GM12878 (cell line): ENCODE measurements around the gene PLEKHG2. TPM values are rescaled to one million over a fixed set of nuclear protein-coding genes. Genes with fewer than 3 reads are reported as not detected.
A peak's percentile ranks its signal among the peaks of the same experiment; 100 is the strongest.

Experiments
- ASH2L ChIP-seq: fragments of 300-600, 200-600 bp; sonication (generic); IDR thresholded peaks from 2 replicates; pipeline ENCODE4 v1.6.1; 2017; ENCODE audit warnings: low read depth, mild to moderate bottlenecking, borderline replicate concordance
- ATF2 ChIP-seq: IDR thresholded peaks from 2 replicates; pipeline ENCODE4 v1.6.1; 2012; ENCODE audit warnings: low read length, inconsistent platforms
- CUX1 ChIP-seq: IDR thresholded peaks from 2 replicates; pipeline ENCODE4 v1.6.1; 2012; ENCODE audit warnings: improper control_type of control experiment, low read depth, low read length; ENCODE audit not compliant: insufficient replicate concordance
- E2F4 ChIP-seq: IDR thresholded peaks from 2 replicates; pipeline ENCODE4 v1.6.1; 2012; ENCODE audit warnings: low read depth, low read length, improper control_type of control experiment
- EGR1 ChIP-seq, 2 experiments: IDR thresholded peaks; 1 replicate in 1 of 2; 2 replicates in 1 of 2; pipeline ENCODE4 v1.6.1; 2011 to 2012; ENCODE audit warnings: low read depth in 2 of 2, low read length in 2 of 2, borderline replicate concordance in 1 of 2, mild to moderate bottlenecking in 1 of 2, moderate library complexity in 1 of 2
- EZH2 ChIP-seq: IDR thresholded peaks from 2 replicates; pipeline ENCODE4 v1.6.1; 2012; ENCODE audit warnings: low read depth, mild to moderate bottlenecking, control low read depth, inconsistent platforms, low read length, borderline replicate concordance; ENCODE audit not compliant: control insufficient read depth
- FOXM1 ChIP-seq: IDR thresholded peaks from 2 replicates; pipeline ENCODE4 v1.6.1; 2012; ENCODE audit warnings: low read depth, mild to moderate bottlenecking, inconsistent platforms, low read length, moderate library complexity
- IKZF2 ChIP-seq, 2 experiments: fragments of 450-650 bp; IDR thresholded peaks; 2 replicates each; pipeline ENCODE4 v1.6.1; 2017; ENCODE audit warnings: mild to moderate bottlenecking in 2 of 2, moderate library complexity in 2 of 2
- MTA2 ChIP-seq: fragments of 450-650 bp; IDR thresholded peaks from 2 replicates; pipeline ENCODE4 v1.6.1; 2016; ENCODE audit warnings: low read depth, mild to moderate bottlenecking, moderate library complexity
- RCOR1 ChIP-seq: conservative IDR thresholded peaks from 2 replicates; pipeline ENCODE4 v1.6.1; 2012; ENCODE audit warnings: low read depth, low read length, improper control_type of control experiment
- WRNIP1 ChIP-seq: IDR thresholded peaks from 2 replicates; pipeline ENCODE4 v1.6.1; 2011; ENCODE audit warnings: low read depth, low read length, improper control_type of control experiment, borderline replicate concordance
- ZBTB11 ChIP-seq: fragments of 450-650 bp; formaldehyde crosslinking; IDR thresholded peaks from 2 replicates; pipeline ENCODE4 v1.5.0; 2022; ENCODE audit warnings: mild to moderate bottlenecking, missing genetic modification characterization
- ZNF274 ChIP-seq: IDR thresholded peaks from one replicate; pipeline ENCODE4 v1.8.0; 2011; ENCODE audit not compliant: insufficient read length, insufficient read depth
- ZNF622 ChIP-seq: fragments of 450-650 bp; IDR thresholded peaks from 2 replicates; pipeline ENCODE4 v1.6.1; 2017; ENCODE audit warnings: mild to moderate bottlenecking, inconsistent platforms
- polyA plus RNA-seq, 11 experiments: library from polyadenylated mRNA; depleted of rRNA in 4 of 11; unstranded in 6 of 11; stranded (reverse) in 5 of 11; fragments of >200 nt; fragmentation: Nextera tagmentation in 4 of 11; fragmentation: Illumina TruSeq in 1 of 11; extraction: Ambion mirVana in 4 of 11; extraction: Trizol in 1 of 11; gene quantifications; 1 replicate in 1 of 11; 2 replicates in 10 of 11; pipeline versions ENCODE4 v1.2.1 to v1.2.3, GENCODE V29; 2011 to 2016; ENCODE audit warnings: inconsistent platforms in 2 of 11, missing spikeins in 2 of 11, low read depth in 1 of 11
- total RNA-seq, 4 experiments: library from RNA; depleted of rRNA in 3 of 4; stranded (reverse); fragments of >200 nt in 3 of 4; fragmentation: Illumina TruSeq in 1 of 4; extraction: Trizol in 1 of 4; gene quantifications; 2 replicates each; pipeline versions ENCODE4 v1.2.1 to v1.2.3, GENCODE V29; 2013 to 2021

PLEKHG2 gene
- total and polyA plus RNA-seq, 10 of the 15 experiments (the other 5 are each of a cell fraction or from before 2014, with no cell fraction given), result 3.0 to 62.5 (median 17.2) TPM

GRCh38 chr19:39406656-39407409, 5.6 kb upstream of the PLEKHG2 start, which contains the start of gene ZFP36 (continued):
- TF ChIP-seq ATF2, result no peak
- TF ChIP-seq ZNF622, result no peak
- no peak for TF ChIP-seq ZNF274
- TF ChIP-seq RCOR1, result no peak; the same call in 1 of the 2 replicates
- TF ChIP-seq MTA2, result no peak
- no peak for TF ChIP-seq FOXM1
- no peak for TF ChIP-seq E2F4
- no peak for TF ChIP-seq WRNIP1
- peak in 1 of 2 experiments; percentile 28; a peak in 1 of 4 replicates for TF ChIP-seq IKZF2 (IDR thresholded peaks at IDR 0.05)
- TF ChIP-seq EGR1 (IDR thresholded peaks at IDR 0.05; ENCODE audit: borderline replicate concordance in 1 of 2, low read depth in 2 of 2, low read length in 2 of 2), result peak; percentile 24 to 66; a peak in 2 of 3 replicates
- no peak for TF ChIP-seq EZH2
- TF ChIP-seq ASH2L, result no peak
- TF ChIP-seq CUX1, result no peak
- TF ChIP-seq ZBTB11 (CRISPR knock-in tag), result no peak
